ENCODE measurements around the gene COL6A3.
"Not testable (repeated sequence)": the region's sequence is repeated elsewhere in the genome, so short reads cannot be mapped to it uniquely, and the experiment has no call there.

COL6A3 gene

GRCh38 chr2:237303244-237303643, 110.7 kb downstream of the COL6A3 start:
- in situ Hi-C loops (cut with HindIII; ENCODE audit: low sequenced_read_pairs), result not testable (repeated sequence)

- in situ Hi-C loops (cut with HindIII; ENCODE audit: low sequenced_read_pairs), result no loop called here
Observed at GRCh38 chr2:237301595-237301994, 112.4 kb downstream of the COL6A3 start.

GRCh38 chr2:237300739-237301138, 113.2 kb downstream of the COL6A3 start:
- in situ Hi-C loops (cut with HindIII; ENCODE audit: low sequenced_read_pairs), result no loop called here

- in situ Hi-C loops (cut with HindIII; ENCODE audit: low sequenced_read_pairs), result loop anchor here (5.0 to 10.0 kb wide), 2 partner anchors 65 to 108 kb away; no protein-coding TSS in a partner anchor
Observed at GRCh38 chr2:237299906-237300305, 114.1 kb downstream of the COL6A3 start.

GRCh38 chr2:237298151-237299118, 115.5 kb downstream of the COL6A3 start:
- in situ Hi-C loops (cut with HindIII; ENCODE audit: low sequenced_read_pairs), result loop anchor here (5.0 to 10.0 kb wide), 2 partner anchors 64 to 106 kb away; no protein-coding TSS in a partner anchor

GRCh38 chr2:237297421-237298150, 116.4 kb downstream of the COL6A3 start:
- in situ Hi-C loops (cut with HindIII; ENCODE audit: low sequenced_read_pairs), result loop anchor here (5.0 to 10.0 kb wide), 2 partner anchors 63 to 105 kb away; no protein-coding TSS in a partner anchor

GRCh38 chr2:237296756-237297155, 117.2 kb downstream of the COL6A3 start:
- in situ Hi-C loops (cut with HindIII; ENCODE audit: low sequenced_read_pairs), result loop anchor here (5.0 to 10.0 kb wide), 2 partner anchors 62 to 104 kb away; no protein-coding TSS in a partner anchor

- in situ Hi-C loops (cut with HindIII; ENCODE audit: low sequenced_read_pairs), result loop anchor here (5.0 to 10.0 kb wide), 2 partner anchors 61 to 104 kb away; no protein-coding TSS in a partner anchor
Observed at GRCh38 chr2:237295889-237296480, 118.0 kb downstream of the COL6A3 start.

GRCh38 chr2:237294460-237294859, 119.5 kb downstream of the COL6A3 start:
- in situ Hi-C loops (cut with HindIII; ENCODE audit: low sequenced_read_pairs), result loop anchor here (10.0 kb wide), 1 partner anchor 60 kb away; no protein-coding TSS in a partner anchor

GRCh38 chr2:237293978-237294377, 120.0 kb downstream of the COL6A3 start:
- in situ Hi-C loops (cut with HindIII; ENCODE audit: low sequenced_read_pairs), result loop anchor here (10.0 kb wide), 1 partner anchor 59 kb away; no protein-coding TSS in a partner anchor

GRCh38 chr2:237291138-237291792, 122.7 kb downstream of the COL6A3 start:
- in situ Hi-C loops (cut with HindIII; ENCODE audit: low sequenced_read_pairs), result loop anchor here (10.0 kb wide), 1 partner anchor 56 kb away; no protein-coding TSS in a partner anchor

- in situ Hi-C loops (cut with HindIII; ENCODE audit: low sequenced_read_pairs), result loop anchor here (10.0 kb wide), 1 partner anchor 55 kb away; no protein-coding TSS in a partner anchor
Observed at GRCh38 chr2:237290261-237290660, 123.7 kb downstream of the COL6A3 start.

GRCh38 chr2:237289139-237289538, 124.8 kb downstream of the COL6A3 start:
- in situ Hi-C loops (cut with HindIII; ENCODE audit: low sequenced_read_pairs), result no loop called here

GRCh38 chr2:237287872-237288271, 126.1 kb downstream of the COL6A3 start:
- in situ Hi-C loops (cut with HindIII; ENCODE audit: low sequenced_read_pairs), result no loop called here

GRCh38 chr2:237283131-237283928, 130.6 kb downstream of the COL6A3 start:
- in situ Hi-C loops (cut with HindIII; ENCODE audit: low sequenced_read_pairs), result no loop called here

- in situ Hi-C loops (cut with HindIII; ENCODE audit: low sequenced_read_pairs), result no loop called here
Observed at GRCh38 chr2:237282568-237283128, 131.3 kb downstream of the COL6A3 start.

GRCh38 chr2:237281836-237282306, 132.1 kb downstream of the COL6A3 start:
- in situ Hi-C loops (cut with HindIII; ENCODE audit: low sequenced_read_pairs), result no loop called here

- in situ Hi-C loops (cut with HindIII; ENCODE audit: low sequenced_read_pairs), result no loop called here
Observed at GRCh38 chr2:237280939-237281338, 133.0 kb downstream of the COL6A3 start.

- in situ Hi-C loops (cut with HindIII; ENCODE audit: low sequenced_read_pairs), result no loop called here
Observed at GRCh38 chr2:237280229-237280628, 133.7 kb downstream of the COL6A3 start.
